Mammary epithelial cell (primary cell): ENCODE measurements around the gene RNASE8.

Source experiments
- CTCF ChIP-seq, 2 donors: IDR thresholded peaks in 1 of 2; conservative IDR thresholded peaks in 1 of 2; 2 replicates each; pipeline ENCODE4 v1.5.1; 2011 to 2012; ENCODE audit warnings: inconsistent platforms in 2 of 2, low read length in 2 of 2, mild to moderate bottlenecking in 2 of 2, control low read depth in 1 of 2, low read depth in 1 of 2; ENCODE audit not compliant: insufficient read depth in 1 of 2; ENCODE audit errors: extremely low read depth in 1 of 2
- EZH2 ChIP-seq: IDR thresholded peaks from 2 replicates; pipeline ENCODE4 v1.6.1; 2012; ENCODE audit warnings: low read length, inconsistent platforms, borderline replicate concordance

- TF ChIP-seq EZH2 (no peak), CTCF (conservative IDR thresholded peaks at IDR 0.05 in 1 of 2, IDR thresholded peaks at IDR 0.05 in 1 of 2; ENCODE audit: extremely low read depth in 1 of 2, insufficient read depth in 1 of 2, low read depth in 1 of 2, low read length in 2 of 2) (no peak)
Measured at GRCh38 chr14:21018286-21018685, 39.3 kb upstream of the RNASE8 start.
